Stimulated activated CD8-positive, alpha-beta memory T cell treated with anti-CD3 and anti-CD28 coated beads, Interleukin-7, amount 100 ng/mL, for 4 hours (primary cell): Measurements from ENCODE around the gene P4HA2.

Experiments
- DNase-seq, 2 donors: peaks; one replicate each; pipeline ENCODE4 v3.0.0-alpha.2; 2020; ENCODE audit warnings: low read depth in 2 of 2

The P4HA2 gene

GRCh38 chr5:132250547-132250946 lies 22.9 kb upstream of the P4HA2 start:
- DNase-seq: no peak

GRCh38 chr5:132246806-132247205 lies 19.2 kb upstream of the P4HA2 start:
- no peak for DNase-seq

DNA sequence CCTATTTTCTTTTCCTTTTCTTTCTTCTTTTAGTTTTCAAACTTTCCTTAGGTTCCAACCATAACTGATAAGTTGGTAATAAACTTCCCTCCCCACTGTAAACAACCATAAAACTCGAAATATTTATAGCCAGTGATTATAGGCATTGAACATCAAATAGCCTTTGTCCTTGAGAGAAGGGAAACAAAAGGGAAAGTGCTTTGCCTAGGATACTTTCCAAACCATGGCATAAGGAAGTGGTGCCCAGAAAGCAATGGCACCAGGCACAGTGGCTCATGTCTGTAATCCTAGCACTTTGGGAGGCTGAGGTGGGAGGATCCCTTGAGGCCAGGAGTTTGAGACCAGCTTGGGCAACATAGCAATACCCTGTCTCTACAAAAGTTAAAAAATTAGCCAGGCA lies 17.9 kb upstream of the P4HA2 start:
- DNase-seq: no peak

DNA sequence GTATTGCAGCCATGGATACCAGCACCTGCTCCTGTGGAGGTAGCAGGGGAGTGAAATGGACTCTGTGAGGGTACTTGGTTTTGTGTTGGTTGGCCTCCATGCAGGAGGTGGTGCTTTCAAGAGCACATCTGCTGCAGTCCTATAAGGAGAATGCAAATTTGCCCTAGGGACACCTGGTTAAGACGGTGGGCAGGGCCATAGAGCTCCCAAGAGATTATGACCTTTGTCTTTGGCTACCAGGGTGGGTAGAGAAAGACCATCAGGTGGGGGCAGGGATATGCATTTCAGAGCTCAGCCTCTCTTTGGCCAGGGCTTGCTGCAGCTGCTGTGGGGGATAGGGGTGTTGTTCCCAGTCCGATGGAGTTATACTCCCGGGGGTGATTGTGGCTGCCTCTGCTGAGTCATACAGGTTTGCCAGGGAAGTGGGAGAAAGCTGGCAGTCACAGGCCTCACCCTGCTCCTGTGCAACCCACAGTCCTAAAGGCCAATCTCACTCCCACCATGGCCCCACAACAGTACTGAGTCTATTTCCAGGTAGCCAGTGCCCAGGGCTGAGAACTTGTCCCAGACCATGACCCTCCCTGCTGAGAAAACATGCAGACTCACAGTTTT lies 15.8 kb upstream of the P4HA2 start:
- DNase-seq: no peak

DNA sequence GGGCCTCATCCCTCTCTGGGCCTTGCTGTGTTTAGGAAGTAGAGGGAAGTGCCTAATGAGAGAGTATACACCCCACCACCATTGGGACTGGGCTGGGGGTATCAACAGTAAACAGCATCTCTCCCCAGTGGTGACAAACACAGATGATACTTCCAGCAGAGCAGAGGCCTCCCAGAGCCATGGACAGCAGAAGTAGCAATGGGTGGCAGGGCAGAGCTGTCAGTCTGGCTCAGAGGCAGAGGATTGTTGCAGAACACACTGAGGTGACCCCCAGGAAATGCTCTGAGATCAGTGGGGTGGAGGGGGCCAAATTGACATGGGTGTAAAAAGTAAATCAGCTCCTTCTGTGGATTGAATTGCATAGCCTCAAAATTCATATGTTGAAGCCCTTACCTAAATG lies 12.1 kb upstream of the P4HA2 start:
- DNase-seq: no peak

GRCh38 chr5:132238901-132239500 lies 11.3 kb upstream of the P4HA2 start:
- no peak for DNase-seq

DNA sequence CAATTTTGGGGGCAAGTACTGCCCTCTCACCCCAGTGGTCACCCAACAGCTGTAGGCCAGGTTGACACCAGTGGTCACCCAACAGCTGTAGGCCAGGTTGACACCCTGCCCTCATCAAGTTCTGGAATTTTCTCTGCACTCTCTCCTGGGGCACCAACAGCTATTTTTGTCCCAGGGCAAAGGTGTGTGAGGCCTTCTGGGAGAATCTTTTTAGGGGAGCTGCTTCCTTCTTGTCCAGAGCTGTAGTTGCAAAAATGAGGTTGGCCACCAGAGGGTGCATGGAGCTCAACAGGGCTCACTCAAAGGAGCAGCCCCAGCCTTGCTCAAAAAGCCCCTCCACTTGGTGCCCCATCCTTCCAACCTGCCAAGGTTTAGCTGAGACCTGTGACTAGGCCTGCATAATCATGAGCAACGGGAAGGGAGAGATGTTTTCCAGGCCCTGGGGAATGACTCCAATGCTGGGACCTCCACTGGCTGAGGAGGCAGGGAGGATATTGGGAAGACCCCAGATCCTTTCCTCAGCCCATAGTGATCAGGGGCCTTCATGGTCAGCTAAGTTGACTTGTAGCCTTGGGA lies 10.6 kb upstream of the P4HA2 start:
- peak; percentile 50 to 71 for DNase-seq

DNA sequence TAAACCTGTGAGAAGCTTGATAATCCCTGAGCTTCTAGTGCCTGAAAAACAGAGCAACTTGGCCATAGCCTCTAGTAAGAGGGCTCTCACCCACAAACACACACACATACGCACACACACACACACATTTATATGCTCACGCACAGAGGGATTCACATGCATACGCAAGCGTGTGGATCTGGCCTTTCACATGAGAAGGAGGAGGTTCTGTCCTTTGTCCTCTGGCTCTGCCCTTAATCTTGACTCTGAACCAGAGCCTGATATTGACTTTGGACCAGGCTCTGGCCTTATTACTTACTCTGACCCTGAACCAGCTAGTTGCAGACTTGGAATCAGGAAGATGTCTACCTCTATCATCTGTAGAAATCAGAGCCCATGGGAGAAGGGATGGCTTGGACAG lies 10.0 kb upstream of the P4HA2 start:
- no peak for DNase-seq

- no peak for DNase-seq
Observed at GRCh38 chr5:132237141-132237540, 9.5 kb upstream of the P4HA2 start.

DNA sequence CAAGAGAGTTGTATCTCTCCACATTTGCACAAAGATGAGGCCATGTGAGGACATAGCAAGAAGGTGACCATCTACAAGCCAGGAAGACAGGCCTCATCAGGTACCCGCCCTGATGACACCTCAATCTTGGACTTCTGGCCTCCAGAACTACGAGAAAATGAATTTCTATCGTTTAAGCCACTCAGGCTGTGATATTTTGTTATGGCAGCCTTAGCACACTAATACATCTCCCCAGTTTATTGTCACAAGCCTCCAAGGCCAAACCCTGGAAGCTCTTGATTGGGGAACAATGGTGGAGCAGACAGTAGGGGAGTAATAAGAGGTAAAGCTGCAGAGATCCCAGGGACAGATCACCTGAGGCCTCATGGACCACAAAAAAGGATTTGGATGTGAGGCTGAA lies 7.7 kb upstream of the P4HA2 start:
- no peak for DNase-seq

- no peak for DNase-seq
Observed at GRCh38 chr5:132234684-132235062, 7.0 kb upstream of the P4HA2 start.

- DNase-seq: no peak
Observed at GRCh38 chr5:132233811-132234683, 6.4 kb upstream of the P4HA2 start.

- DNase-seq: no peak
Observed at GRCh38 chr5:132233081-132233480, 5.4 kb upstream of the P4HA2 start.

DNA sequence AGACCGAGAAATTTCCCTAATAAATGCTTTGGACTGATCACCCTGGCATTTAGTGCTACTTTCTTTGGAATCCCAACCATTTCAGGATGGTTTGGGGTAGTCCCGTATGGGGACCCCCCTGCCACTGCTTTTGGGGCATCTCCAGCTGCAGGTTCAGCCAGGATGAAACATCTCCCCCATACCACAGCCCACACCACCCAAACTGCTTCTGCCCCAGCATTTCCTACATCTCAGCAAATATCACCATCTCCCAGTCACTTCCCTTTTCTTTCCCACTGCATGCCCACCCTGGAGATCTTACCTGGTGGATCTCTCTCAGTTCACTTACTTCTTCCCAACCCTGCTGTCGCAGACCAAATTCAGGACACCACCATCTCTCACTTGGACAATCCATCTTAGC lies 4.8 kb upstream of the P4HA2 start:
- no peak for DNase-seq

DNA sequence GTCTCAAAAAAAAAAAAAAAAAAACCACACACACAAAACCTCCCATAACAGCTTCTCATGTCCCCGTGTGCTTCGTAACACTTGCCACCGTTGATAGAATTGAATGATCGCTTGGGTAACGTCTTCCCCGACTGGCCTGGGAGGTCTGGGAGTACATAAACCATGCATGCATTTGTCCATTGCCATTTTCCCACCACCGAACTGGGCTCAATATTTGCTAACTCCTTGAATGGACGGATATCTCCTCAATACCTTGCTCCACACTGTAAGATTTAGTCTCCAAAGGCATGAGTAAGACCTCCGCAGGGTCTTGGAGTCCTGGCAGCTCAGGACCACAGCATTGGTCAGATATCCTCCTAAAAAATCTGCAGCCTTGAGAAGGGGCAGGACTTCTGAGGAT lies 3.2 kb upstream of the P4HA2 start:
- no peak for DNase-seq

GRCh38 chr5:132229236-132229635 lies 1.6 kb upstream of the P4HA2 start:
- DNase-seq: no peak

DNA sequence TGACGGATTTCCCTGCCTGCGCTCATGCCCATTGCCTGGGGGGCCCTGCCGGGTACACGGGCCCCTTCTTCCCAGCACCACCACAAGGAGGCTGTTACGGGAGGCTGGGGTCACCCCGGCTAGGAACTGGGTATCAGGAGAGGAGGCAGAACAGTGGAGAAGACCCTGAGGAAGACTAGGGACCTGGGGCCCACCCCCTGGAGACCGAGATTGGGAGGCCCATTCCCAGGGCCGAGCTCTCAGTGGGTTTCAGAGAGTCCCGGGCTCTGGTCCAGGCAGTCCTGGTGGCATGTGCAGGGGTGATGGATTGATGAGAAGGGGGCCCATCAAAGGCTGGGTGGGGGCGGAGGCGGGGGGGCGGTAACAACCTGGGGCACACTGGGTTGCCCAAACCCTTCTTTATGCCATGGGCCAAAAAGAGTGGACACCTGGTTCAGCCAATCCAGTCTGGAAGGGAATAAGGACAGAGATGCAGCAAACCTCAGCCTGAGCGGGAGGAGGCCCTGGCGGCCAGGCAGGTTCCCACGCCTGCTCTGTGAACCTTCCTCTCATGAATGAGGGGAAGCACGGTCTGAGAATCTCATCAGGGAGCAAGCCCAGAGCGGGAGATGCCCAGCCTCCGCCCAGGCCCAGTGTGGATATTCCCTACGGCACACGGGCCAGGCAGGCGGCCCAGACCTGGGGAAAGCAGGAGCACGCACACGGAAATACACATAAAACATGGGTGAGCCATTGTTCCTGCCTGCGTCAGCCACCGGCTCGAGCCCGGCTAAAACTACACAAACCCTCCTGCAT lies 785 bp upstream of the P4HA2 start:
- DNase-seq: no peak

DNA sequence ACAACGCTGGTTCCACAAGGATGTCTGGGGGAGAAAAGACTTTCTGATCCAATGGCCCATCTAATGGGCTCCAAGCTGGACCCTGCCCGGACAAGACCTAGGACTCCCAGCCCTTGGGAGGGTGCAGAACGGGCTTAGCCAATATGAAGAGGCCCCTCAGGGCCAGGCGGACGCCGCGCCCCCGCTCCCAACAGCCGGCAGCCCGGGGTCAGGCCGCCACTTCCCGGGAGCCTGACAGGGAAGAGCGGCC lies 493 bp downstream of the P4HA2 start:
- no peak for DNase-seq

DNA sequence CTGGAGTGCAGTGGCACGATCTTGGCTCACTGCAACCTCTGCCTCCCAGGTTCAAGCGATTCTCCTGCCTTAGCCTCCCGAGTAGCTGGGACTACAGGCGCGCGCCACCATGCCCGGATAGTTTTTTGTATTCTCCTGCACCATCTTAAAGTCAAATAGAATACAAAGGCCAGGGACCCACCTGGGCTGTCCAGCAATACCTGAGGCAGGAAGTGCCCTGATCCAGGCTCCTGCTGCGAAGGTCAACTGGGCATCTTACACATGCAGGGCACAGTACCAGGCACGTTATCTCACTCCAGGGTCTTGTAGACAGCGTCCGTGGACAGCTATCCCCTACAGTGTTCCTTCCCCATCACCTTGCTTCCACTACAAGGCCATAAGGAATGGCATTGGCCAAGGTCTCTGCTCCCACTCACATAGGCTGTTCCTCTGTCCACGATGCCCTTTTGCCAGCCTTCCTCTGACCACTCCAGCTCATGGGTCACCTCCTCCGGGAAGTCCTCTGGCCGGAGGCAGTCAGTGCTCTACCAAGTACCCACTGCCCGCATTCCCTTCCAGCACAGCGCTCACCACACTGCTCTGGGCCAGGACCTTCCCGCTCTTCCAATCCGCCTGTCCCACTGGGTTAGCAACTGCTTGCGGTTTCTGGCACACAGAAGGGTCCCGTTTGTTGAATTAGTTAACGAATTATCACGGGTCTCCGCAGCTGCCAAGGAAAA lies 978 bp downstream of the P4HA2 start:
- DNase-seq: no peak

DNA sequence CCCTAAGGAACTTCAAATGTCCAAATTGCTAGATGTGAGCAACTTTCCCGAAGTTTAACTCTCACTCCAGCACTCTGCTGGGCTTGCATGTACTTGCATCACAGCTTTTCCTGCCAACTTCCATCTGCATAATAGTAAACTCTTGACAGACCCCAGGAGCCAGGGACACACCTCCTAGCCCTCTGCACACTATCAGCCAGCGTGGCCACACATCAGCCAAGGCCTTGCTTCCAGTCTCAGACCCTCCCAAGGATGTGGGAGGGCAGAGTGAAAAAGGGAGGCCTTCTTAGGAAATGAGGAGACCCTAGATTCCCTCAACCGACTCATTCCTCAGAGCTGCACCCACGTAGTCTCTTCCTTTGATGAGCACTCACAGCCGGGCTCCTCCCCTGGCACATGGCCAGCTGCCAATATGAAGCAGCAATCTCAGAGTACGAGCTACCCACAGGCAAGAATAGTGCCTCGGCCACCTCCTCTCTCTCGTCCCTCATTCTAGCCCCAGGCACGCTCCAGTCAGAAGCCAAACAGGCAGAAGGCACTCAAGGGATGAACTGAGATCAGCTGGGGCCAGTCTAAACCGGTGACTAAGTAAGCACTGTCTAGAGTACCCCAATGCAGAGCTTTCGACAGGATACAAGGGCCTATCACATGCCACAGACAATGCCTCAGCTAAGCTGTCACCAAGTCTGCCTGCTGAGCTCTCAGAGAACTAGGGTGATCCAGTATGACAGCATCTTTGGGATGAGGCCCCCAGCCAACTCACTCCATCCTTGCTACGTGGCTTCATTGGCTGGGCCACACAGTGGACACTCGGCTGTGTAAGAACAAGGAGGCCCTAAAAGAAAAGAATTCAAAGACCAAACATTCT lies 2.3 kb downstream of the P4HA2 start:
- no peak for DNase-seq

- DNase-seq: no peak
Observed at GRCh38 chr5:132224716-132225115, 2.9 kb downstream of the P4HA2 start.
